CD4-positive, alpha-beta T cell (primary cell): ENCODE data around the gene TEX14. TPM values are rescaled to one million over a fixed set of nuclear protein-coding genes. Genes with fewer than 3 reads are reported as not detected.

Experiments
- ATAC-seq: fragments of 200-7000 bp; cut with Tn5 transposase; one replicate; pipeline ENCODE4 v1.10.0; 2022; ENCODE audit warnings: mild to moderate bottlenecking; ENCODE audit not compliant: poor library complexity
- CTCF ChIA-PET: fragments of 350-600 bp; sonication (Branson Sonifier 250); formaldehyde crosslinking; loops from one replicate; lab custom pipeline; 2021; ENCODE audit warnings: antibody characterized with exemption, inconsistent platforms; lab: Charles Lee
- POLR2A ChIA-PET: fragments of 350-600 bp; sonication (Branson Sonifier 250); formaldehyde crosslinking; loops from one replicate; lab custom pipeline; 2021; ENCODE audit warnings: antibody characterized with exemption, inconsistent platforms; lab: Charles Lee
- DNase-seq, 14 experiments: peaks; one replicate each; pipeline ENCODE4 v3.0.0-alpha.2; 2013 to 2020; ENCODE audit warnings: mixed read lengths in 2 of 14
- H3K27ac ChIP-seq, 2 donors: one replicate each; pipeline versions ENCODE4 v1.5.1 to v1.7.0; 2013; ENCODE audit warnings: low read length in 2 of 2, low read depth in 1 of 2, mild to moderate bottlenecking in 1 of 2
- H3K27me3 ChIP-seq, 2 experiments: 1 replicate in 1 of 2; 2 replicates in 1 of 2; pipeline versions ENCODE4 v1.6.1 to v1.7.0; 2013; ENCODE audit warnings: low read length in 2 of 2, control low read depth in 1 of 2, mild to moderate bottlenecking in 1 of 2, moderate library complexity in 1 of 2; ENCODE audit not compliant: insufficient read depth in 2 of 2, control insufficient read depth in 1 of 2
- H3K36me3 ChIP-seq: one replicate; pipeline ENCODE4 v1.6.1; 2013; ENCODE audit warnings: low read length, control low read depth; ENCODE audit not compliant: insufficient read depth
- H3K4me1 ChIP-seq: one replicate; pipeline ENCODE4 v1.6.1; 2013; ENCODE audit warnings: low read length, control low read depth; ENCODE audit not compliant: insufficient read depth
- H3K4me3 ChIP-seq: one replicate; pipeline ENCODE4 v1.5.1; 2013; ENCODE audit warnings: mild to moderate bottlenecking, low read length, moderate library complexity
- H3K9me3 ChIP-seq, 2 experiments: 1 replicate in 1 of 2; 2 replicates in 1 of 2; pipeline versions ENCODE4 v1.6.1 to v1.7.0; 2013; ENCODE audit warnings: low read length in 2 of 2, mild to moderate bottlenecking in 2 of 2, control low read depth in 1 of 2, moderate library complexity in 1 of 2; ENCODE audit not compliant: control insufficient read depth in 1 of 2, insufficient read depth in 1 of 2
- H3K27ac Mint-ChIP-seq: one replicate; pipeline ENCODE4 v1.8.0; 2020; ENCODE audit warnings: mixed read lengths
- H3K27me3 Mint-ChIP-seq: one replicate; pipeline ENCODE4 v1.8.0; 2021; ENCODE audit warnings: mixed read lengths
- H3K36me3 Mint-ChIP-seq: one replicate; pipeline ENCODE4 v1.8.0; 2021; ENCODE audit warnings: low read depth, mixed read lengths
- H3K4me1 Mint-ChIP-seq: one replicate; pipeline ENCODE4 v1.8.0; 2021; ENCODE audit warnings: low read depth, mixed read lengths
- H3K4me3 Mint-ChIP-seq: one replicate; pipeline ENCODE4 v1.8.0; 2020; ENCODE audit warnings: mild to moderate bottlenecking, mixed read lengths
- H3K9me3 Mint-ChIP-seq: one replicate; pipeline ENCODE4 v1.8.0; 2020; ENCODE audit warnings: mixed read lengths
- intact Hi-C, 2 experiments: fragments of 100-400 bp; cut with DNase I in 1 of 2; cut with micrococcal nuclease in 1 of 2; formaldehyde crosslinking; loops; one replicate each; pipeline versions ENCODE4 v1.15.1 to v1.9.0; 2023 to 2025; cut with DNase I, micrococcal nuclease
- total RNA-seq, 174 experiments: library from RNA in 2 of 174; stranded (reverse) in 2 of 174; gene quantifications; one replicate each; pipeline ENCODE4 v1.2.3 and lab custom pipeline; 2021 to 2026
- TF ChIP-seq, protein P1 (sequence below): fragments of 200-600 bp; IDR thresholded peaks from one replicate; pipeline ENCODE4 v1.8.0; 2022; ENCODE audit warnings: antibody characterized with exemption, mild to moderate bottlenecking

Gene TEX14
- total RNA-seq, 2 experiments from 2014 or later: 0.47 to 0.66 TPM

GRCh38 chr17:58694826-58695225 lies 3.0 kb upstream of the TEX14 start:
- DNase-seq (no peak), ATAC-seq (no peak)
- intact Hi-C loops: loop anchor here (5.0 to 10.0 kb wide), 5 partner anchors 108 to 460 kb away; partner anchors contain the start of genes PRR11 (in 1 of the 2), SKA2 (in 1 of the 2) and TRIM37 (in 1 of the 2)
- Histone ChIP-seq H3K27ac (no peak overlapping the region), H3K27me3 (no peaks in the 10 kb centered on the region), H3K9me3 (no peaks in the 10 kb centered on the region), H3K4me3 (no peak overlapping the region), H3K36me3 (peaks cover 10% of the 10 kb centered on the region), H3K4me1 (peaks cover 13% of the 10 kb centered on the region)
- Mint-ChIP-seq H3K27me3 (no peaks in the 10 kb centered on the region), H3K36me3 (peaks cover 40% of the 10 kb centered on the region), H3K4me3 (peak overlapping the region; percentile 51), H3K27ac (no peak overlapping the region), H3K4me1 (peaks cover 28% of the 10 kb centered on the region), H3K9me3 (no peaks in the 10 kb centered on the region)
- ChIA-PET POLR2A (interaction anchor here (0.8 kb wide), 1 partner anchor 174 kb away, joined by 3 read pairs; no protein-coding TSS in a partner anchor), CTCF (interaction anchor here (0.6 kb wide), 1 partner anchor 65 kb away, joined by 3 read pairs; no protein-coding TSS in a partner anchor)
- TF ChIP-seq, protein P1, sequence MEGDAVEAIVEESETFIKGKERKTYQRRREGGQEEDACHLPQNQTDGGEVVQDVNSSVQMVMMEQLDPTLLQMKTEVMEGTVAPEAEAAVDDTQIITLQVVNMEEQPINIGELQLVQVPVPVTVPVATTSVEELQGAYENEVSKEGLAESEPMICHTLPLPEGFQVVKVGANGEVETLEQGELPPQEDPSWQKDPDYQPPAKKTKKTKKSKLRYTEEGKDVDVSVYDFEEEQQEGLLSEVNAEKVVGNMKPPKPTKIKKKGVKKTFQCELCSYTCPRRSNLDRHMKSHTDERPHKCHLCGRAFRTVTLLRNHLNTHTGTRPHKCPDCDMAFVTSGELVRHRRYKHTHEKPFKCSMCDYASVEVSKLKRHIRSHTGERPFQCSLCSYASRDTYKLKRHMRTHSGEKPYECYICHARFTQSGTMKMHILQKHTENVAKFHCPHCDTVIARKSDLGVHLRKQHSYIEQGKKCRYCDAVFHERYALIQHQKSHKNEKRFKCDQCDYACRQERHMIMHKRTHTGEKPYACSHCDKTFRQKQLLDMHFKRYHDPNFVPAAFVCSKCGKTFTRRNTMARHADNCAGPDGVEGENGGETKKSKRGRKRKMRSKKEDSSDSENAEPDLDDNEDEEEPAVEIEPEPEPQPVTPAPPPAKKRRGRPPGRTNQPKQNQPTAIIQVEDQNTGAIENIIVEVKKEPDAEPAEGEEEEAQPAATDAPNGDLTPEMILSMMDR: no peak

GRCh38 chr17:58694302-58694701 lies 2.5 kb upstream of the TEX14 start:
- CTCF ChIA-PET: interaction anchor here (0.6 kb wide), 1 partner anchor 64 kb away, joined by 3 read pairs; no protein-coding TSS in a partner anchor
- H3K4me1 ChIP-seq: peaks cover 13% of the 10 kb centered on the region
- Mint-ChIP-seq H3K36me3 (peaks cover 34% of the 10 kb centered on the region), H3K4me1 (peaks cover 28% of the 10 kb centered on the region), H3K4me3 (peak overlapping the region; percentile 51), H3K9me3 (no peaks in the 10 kb centered on the region), H3K27ac (no peak overlapping the region), H3K27me3 (no peaks in the 10 kb centered on the region)
- H3K9me3 ChIP-seq: no peaks in the 10 kb centered on the region
- H3K27ac ChIP-seq: no peak overlapping the region
- intact Hi-C loops: loop anchor here (5.0 to 10.0 kb wide), 5 partner anchors 107 to 460 kb away; partner anchors contain the start of genes PRR11 (in 1 of the 2), SKA2 (in 1 of the 2) and TRIM37 (in 1 of the 2)
- TF ChIP-seq, protein P1: no peak
- DNase-seq (no peak), ATAC-seq (no peak)
- no peak overlapping the region for H3K4me3 ChIP-seq
- POLR2A ChIA-PET: interaction anchor here (0.7 to 0.8 kb wide), 2 partner anchors 174 to 1090 kb away, joined by 3 to 4 read pairs; no protein-coding TSS in a partner anchor
- H3K27me3 ChIP-seq: no peaks in the 10 kb centered on the region
- H3K36me3 ChIP-seq: peaks cover 10% of the 10 kb centered on the region

DNA sequence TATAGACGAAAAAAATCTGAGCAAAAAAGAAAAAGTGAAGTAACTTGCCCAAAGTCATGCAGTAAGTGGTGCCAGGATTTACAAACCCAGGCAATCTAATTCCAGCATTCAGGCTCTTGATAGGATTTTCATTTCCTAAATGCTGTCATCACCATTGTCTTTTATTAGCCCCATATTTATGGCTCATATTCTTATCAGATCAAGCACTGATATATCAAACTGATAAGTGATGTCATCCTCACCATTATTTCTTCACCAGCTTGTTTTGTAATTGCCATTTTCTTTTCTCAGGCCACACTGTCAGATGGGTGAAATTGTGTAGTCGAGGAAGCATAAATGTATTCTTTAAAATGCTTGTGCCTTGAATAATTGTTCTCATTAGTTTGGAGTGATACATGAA lies 1.9 kb upstream of the TEX14 start:
- intact Hi-C loops: loop anchor here (2.0 to 10.0 kb wide), 6 partner anchors 35 to 461 kb away; partner anchors contain the start of genes PRR11 (in 1 of the 2), SKA2 (in 1 of the 2) and TRIM37 (in 1 of the 2)

More for the DNA sequence above, 1.9 kb upstream of the TEX14 start:
- H3K4me3 ChIP-seq: no peak overlapping the region
- H3K4me1 Mint-ChIP-seq: peaks cover 28% of the 10 kb centered on the region
- peak overlapping the region; percentile 93 for H3K4me3 Mint-ChIP-seq
- H3K4me1 ChIP-seq: peaks cover 13% of the 10 kb centered on the region
- peak overlapping the region; percentile 86 for H3K27ac Mint-ChIP-seq
- CTCF ChIA-PET: interaction anchor here (2.1 kb wide), 1 partner anchor 175 kb away, joined by 7 read pairs; no protein-coding TSS in a partner anchor
- peaks cover 32% of the 10 kb centered on the region for H3K36me3 Mint-ChIP-seq
- ATAC-seq: no peak
- TF ChIP-seq, protein P1: no peak
- H3K27me3 ChIP-seq: no peaks in the 10 kb centered on the region
- H3K27me3 Mint-ChIP-seq: no peaks in the 10 kb centered on the region
- DNase-seq: no peak
- no peak overlapping the region for H3K27ac ChIP-seq
- POLR2A ChIA-PET: interaction anchor here (0.7 to 2.1 kb wide), 4 partner anchors 34 to 1089 kb away, joined by 3 to 12 read pairs (median 4); no protein-coding TSS in a partner anchor
- no peaks in the 10 kb centered on the region for H3K9me3 ChIP-seq
- H3K36me3 ChIP-seq: peaks cover 10% of the 10 kb centered on the region
- H3K9me3 Mint-ChIP-seq: no peaks in the 10 kb centered on the region
